GM23338 (cell line): ENCODE data around the gene MRTFA. TPM values are rescaled to one million over a fixed set of nuclear protein-coding genes. Genes with fewer than 3 reads are reported as not detected.

Experiments
- ATAC-seq: fragments of 200-7000 bp; cut with Tn5 transposase; 3 replicates; pipeline ENCODE4 v1.9.1; 2020
- DNase-seq: peaks from one replicate; pipeline ENCODE4 v3.0.0-alpha.2; 2015; ENCODE audit warnings: low spot score
- H2AFZ ChIP-seq: fragments of 200-600 bp; sonication (generic); 2 replicates; pipeline ENCODE4 v1.8.0; 2016; ENCODE audit warnings: antibody characterized with exemption, mild to moderate bottlenecking, moderate library complexity
- H3F3A ChIP-seq: fragments of 200-600 bp; sonication (generic); replicated peaks from 2 replicates; pipeline ENCODE4 v1.8.0; 2017; ENCODE audit warnings: antibody characterized with exemption, mixed run types, low read depth
- H3K27ac ChIP-seq: fragments of 200-600 bp; sonication (generic); 2 replicates; pipeline ENCODE4 v1.6.1; 2016; ENCODE audit warnings: low read depth
- H3K27me3 ChIP-seq: fragments of 200-600 bp; sonication (generic); 2 replicates; pipeline ENCODE4 v1.8.0; 2016; ENCODE audit warnings: mild to moderate bottlenecking, mixed run types, moderate library complexity; ENCODE audit not compliant: insufficient read depth
- H3K36me3 ChIP-seq: fragments of 200-600 bp; sonication (generic); 2 replicates; pipeline ENCODE4 v1.8.0; 2016; ENCODE audit warnings: mild to moderate bottlenecking; ENCODE audit not compliant: insufficient read depth
- H3K4me1 ChIP-seq: fragments of 200-600 bp; sonication (generic); 2 replicates; pipeline ENCODE4 v1.8.0; 2016; ENCODE audit warnings: mild to moderate bottlenecking, moderate library complexity; ENCODE audit not compliant: insufficient read depth
- H3K4me2 ChIP-seq: fragments of 200-600 bp; sonication (generic); 2 replicates; pipeline ENCODE4 v1.7.1; 2017; ENCODE audit warnings: mixed run types
- H3K4me3 ChIP-seq: fragments of 200-600 bp; sonication (generic); 2 replicates; pipeline ENCODE4 v1.6.1; 2016; ENCODE audit warnings: mixed run types
- H3K79me2 ChIP-seq: fragments of 200-600 bp; sonication (generic); replicated peaks from 2 replicates; pipeline ENCODE4 v1.8.0; 2017; ENCODE audit warnings: mild to moderate bottlenecking; ENCODE audit not compliant: insufficient read depth
- H3K9me2 ChIP-seq: fragments of 200-600 bp; sonication (generic); 2 replicates; pipeline ENCODE4 v1.8.0; 2017; ENCODE audit not compliant: insufficient read depth
- H4K20me1 ChIP-seq: fragments of 200-600 bp; sonication (generic); replicated peaks from 2 replicates; pipeline ENCODE4 v1.8.0; 2017; ENCODE audit warnings: mild to moderate bottlenecking; ENCODE audit not compliant: insufficient read depth
- H3K27ac Mint-ChIP-seq: 2 replicates; pipeline ENCODE4 v1.8.0; 2020; ENCODE audit warnings: inconsistent platforms, mild to moderate bottlenecking, moderate library complexity, mixed read lengths
- H3K27me3 Mint-ChIP-seq: 3 replicates; pipeline ENCODE4 v1.8.0; 2022; ENCODE audit warnings: low read depth, mild to moderate bottlenecking, moderate library complexity, mixed read lengths, inconsistent platforms; ENCODE audit not compliant: insufficient read depth, poor library complexity
- H3K36me3 Mint-ChIP-seq: 3 replicates; pipeline ENCODE4 v1.8.0; 2021; ENCODE audit warnings: low read depth, mild to moderate bottlenecking, inconsistent platforms, moderate library complexity, mixed read lengths
- H3K4me1 Mint-ChIP-seq: 3 replicates; pipeline ENCODE4 v1.8.0; 2020; ENCODE audit warnings: mild to moderate bottlenecking, inconsistent platforms, mixed read lengths
- H3K4me3 Mint-ChIP-seq: 3 replicates; pipeline ENCODE4 v1.8.0; 2021; ENCODE audit warnings: moderate library complexity, mild to moderate bottlenecking, inconsistent platforms, mixed read lengths
- H3K9me3 Mint-ChIP-seq: 3 replicates; pipeline ENCODE4 v1.8.0; 2020; ENCODE audit warnings: moderate library complexity, mild to moderate bottlenecking, inconsistent platforms, mixed read lengths
- CREB1 ChIP-seq: fragments of 250-450 bp; sonication (Bioruptor Pico); IDR thresholded peaks from 2 replicates; pipeline ENCODE4 v1.5.0; 2020; ENCODE audit warnings: low read depth, mild to moderate bottlenecking, moderate library complexity
- EZH2 ChIP-seq: fragments of 200-600 bp; sonication (generic); IDR thresholded peaks from one replicate; pipeline ENCODE4 v1.8.0; 2017; ENCODE audit warnings: antibody characterized with exemption, mild to moderate bottlenecking, low read depth; ENCODE audit not compliant: unreplicated experiment
- EZH2phosphoT487 ChIP-seq: fragments of 200-600 bp; sonication (generic); IDR thresholded peaks from one replicate; pipeline ENCODE4 v1.8.1; 2018; ENCODE audit warnings: antibody characterized with exemption; ENCODE audit not compliant: unreplicated experiment
- JUNB ChIP-seq: IDR thresholded peaks from one replicate; pipeline ENCODE4 v1.6.1; 2016; ENCODE audit warnings: antibody characterized with exemption; ENCODE audit not compliant: unreplicated experiment
- NANOG ChIP-seq: IDR thresholded peaks from 2 replicates; pipeline ENCODE4 v1.6.1; 2016; ENCODE audit warnings: antibody characterized with exemption, borderline replicate concordance
- POLR2AphosphoS5 ChIP-seq: IDR thresholded peaks from 2 replicates; pipeline ENCODE4 v1.6.1; 2016; ENCODE audit warnings: antibody characterized with exemption, low read depth
- STAT1 ChIP-seq: IDR thresholded peaks from one replicate; pipeline ENCODE4 v1.6.1; 2016; ENCODE audit warnings: antibody characterized with exemption; ENCODE audit not compliant: unreplicated experiment
- ZNF114 ChIP-seq: fragments of 250-450 bp; sonication (Bioruptor Pico); IDR thresholded peaks from 2 replicates; pipeline ENCODE4 v1.5.0; 2020; ENCODE audit warnings: mild to moderate bottlenecking, moderate library complexity
- ZNF331 ChIP-seq: fragments of 250-450 bp; sonication (Bioruptor Pico); IDR thresholded peaks from 2 replicates; pipeline ENCODE4 v1.5.0; 2020; ENCODE audit warnings: low read depth, mild to moderate bottlenecking, moderate library complexity
- polyA plus RNA-seq: library from polyadenylated mRNA; unstranded; fragments of >200 nt; fragmentation: Nextera tagmentation; extraction: Ambion mirVana; gene quantifications from 2 replicates; pipeline ENCODE4 v1.2.1, GENCODE V29; 2016
- total RNA-seq: library from RNA; depleted of rRNA; stranded (reverse); fragments of >200 nt; shearing (Covaris generic); gene quantifications from 2 replicates; pipeline ENCODE4 v1.2.3, GENCODE V29; 2014
- TF ChIP-seq, protein P1 (sequence below): IDR thresholded peaks from one replicate; pipeline ENCODE4 v1.6.1; 2018; ENCODE audit warnings: antibody characterized with exemption; ENCODE audit not compliant: unreplicated experiment
- TF ChIP-seq, protein P2 (sequence below): IDR thresholded peaks from 2 replicates; pipeline ENCODE4 v1.6.1; 2016; ENCODE audit warnings: antibody characterized with exemption
- TF ChIP-seq, protein P3 (sequence below): fragments of 250-450 bp; sonication (Bioruptor Pico); IDR thresholded peaks from 2 replicates; pipeline ENCODE4 v1.5.0; 2020; ENCODE audit warnings: mild to moderate bottlenecking, moderate library complexity
- TF ChIP-seq, protein P4 (sequence below), 2 experiments: fragments of 200-600 bp in 1 of 2; sonication (generic) in 1 of 2; conservative IDR thresholded peaks; 2 replicates each; pipeline versions ENCODE4 v1.5.1 to v1.6.1; 2016 to 2017; ENCODE audit warnings: antibody characterized with exemption in 2 of 2, low read depth in 2 of 2, mild to moderate bottlenecking in 2 of 2, moderate library complexity in 1 of 2

The MRTFA gene
- total and polyA plus RNA-seq, 2 experiments from 2014 or later = 18.1 to 92.4 TPM

DNA sequence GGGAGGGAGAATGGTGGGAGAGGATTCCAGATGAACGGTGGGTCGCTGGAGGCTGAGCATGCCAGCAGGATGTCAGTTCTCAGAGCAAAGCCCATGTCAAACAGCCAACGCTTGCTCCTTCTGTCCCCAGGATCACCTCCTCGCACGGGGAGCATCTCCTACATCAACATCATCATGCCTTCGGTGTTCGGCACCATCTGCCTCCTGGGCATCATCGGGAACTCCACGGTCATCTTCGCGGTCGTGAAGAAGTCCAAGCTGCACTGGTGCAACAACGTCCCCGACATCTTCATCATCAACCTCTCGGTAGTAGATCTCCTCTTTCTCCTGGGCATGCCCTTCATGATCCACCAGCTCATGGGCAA is 44.3 kb upstream of the MRTFA start:
- Histone ChIP-seq H3K36me3 (no peaks in the 10 kb centered on the region), H3F3A (peaks cover 22% of the 10 kb centered on the region), H4K20me1 (no peaks in the 10 kb centered on the region), H2AFZ (no peak overlapping the region), H3K79me2 (peaks cover 8% of the 10 kb centered on the region; the same call in 1 of the 2 replicates), H3K4me1 (peaks cover 32% of the 10 kb centered on the region), H3K27me3 (no peaks in the 10 kb centered on the region), H3K4me2 (no peak overlapping the region), H3K27ac (no peak overlapping the region), H3K4me3 (no peak overlapping the region), H3K9me2 (no peaks in the 10 kb centered on the region)
- Mint-ChIP-seq H3K27me3 (peaks cover 40% of the 10 kb centered on the region), H3K36me3 (peaks cover 3% of the 10 kb centered on the region), H3K27ac (no peak overlapping the region), H3K4me3 (no peak overlapping the region; the same call in 2 of the 3 replicates), H3K9me3 (no peaks in the 10 kb centered on the region), H3K4me1 (peaks cover 62% of the 10 kb centered on the region)
- TF ChIP-seq ZNF114 (CRISPR knock-in tag) = no peak
- TF ChIP-seq JUNB = no peak
- TF ChIP-seq POLR2AphosphoS5 = no peak
- TF ChIP-seq NANOG = no peak
- TF ChIP-seq EZH2 = no peak
- no peak for TF ChIP-seq EZH2phosphoT487
- TF ChIP-seq, protein P1, sequence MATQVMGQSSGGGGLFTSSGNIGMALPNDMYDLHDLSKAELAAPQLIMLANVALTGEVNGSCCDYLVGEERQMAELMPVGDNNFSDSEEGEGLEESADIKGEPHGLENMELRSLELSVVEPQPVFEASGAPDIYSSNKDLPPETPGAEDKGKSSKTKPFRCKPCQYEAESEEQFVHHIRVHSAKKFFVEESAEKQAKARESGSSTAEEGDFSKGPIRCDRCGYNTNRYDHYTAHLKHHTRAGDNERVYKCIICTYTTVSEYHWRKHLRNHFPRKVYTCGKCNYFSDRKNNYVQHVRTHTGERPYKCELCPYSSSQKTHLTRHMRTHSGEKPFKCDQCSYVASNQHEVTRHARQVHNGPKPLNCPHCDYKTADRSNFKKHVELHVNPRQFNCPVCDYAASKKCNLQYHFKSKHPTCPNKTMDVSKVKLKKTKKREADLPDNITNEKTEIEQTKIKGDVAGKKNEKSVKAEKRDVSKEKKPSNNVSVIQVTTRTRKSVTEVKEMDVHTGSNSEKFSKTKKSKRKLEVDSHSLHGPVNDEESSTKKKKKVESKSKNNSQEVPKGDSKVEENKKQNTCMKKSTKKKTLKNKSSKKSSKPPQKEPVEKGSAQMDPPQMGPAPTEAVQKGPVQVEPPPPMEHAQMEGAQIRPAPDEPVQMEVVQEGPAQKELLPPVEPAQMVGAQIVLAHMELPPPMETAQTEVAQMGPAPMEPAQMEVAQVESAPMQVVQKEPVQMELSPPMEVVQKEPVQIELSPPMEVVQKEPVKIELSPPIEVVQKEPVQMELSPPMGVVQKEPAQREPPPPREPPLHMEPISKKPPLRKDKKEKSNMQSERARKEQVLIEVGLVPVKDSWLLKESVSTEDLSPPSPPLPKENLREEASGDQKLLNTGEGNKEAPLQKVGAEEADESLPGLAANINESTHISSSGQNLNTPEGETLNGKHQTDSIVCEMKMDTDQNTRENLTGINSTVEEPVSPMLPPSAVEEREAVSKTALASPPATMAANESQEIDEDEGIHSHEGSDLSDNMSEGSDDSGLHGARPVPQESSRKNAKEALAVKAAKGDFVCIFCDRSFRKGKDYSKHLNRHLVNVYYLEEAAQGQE = no peak
- no peak for TF ChIP-seq ZNF331
- TF ChIP-seq, protein P2, sequence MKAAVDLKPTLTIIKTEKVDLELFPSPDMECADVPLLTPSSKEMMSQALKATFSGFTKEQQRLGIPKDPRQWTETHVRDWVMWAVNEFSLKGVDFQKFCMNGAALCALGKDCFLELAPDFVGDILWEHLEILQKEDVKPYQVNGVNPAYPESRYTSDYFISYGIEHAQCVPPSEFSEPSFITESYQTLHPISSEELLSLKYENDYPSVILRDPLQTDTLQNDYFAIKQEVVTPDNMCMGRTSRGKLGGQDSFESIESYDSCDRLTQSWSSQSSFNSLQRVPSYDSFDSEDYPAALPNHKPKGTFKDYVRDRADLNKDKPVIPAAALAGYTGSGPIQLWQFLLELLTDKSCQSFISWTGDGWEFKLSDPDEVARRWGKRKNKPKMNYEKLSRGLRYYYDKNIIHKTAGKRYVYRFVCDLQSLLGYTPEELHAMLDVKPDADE = no peak
- no peak for TF ChIP-seq STAT1
- TF ChIP-seq, protein P3, sequence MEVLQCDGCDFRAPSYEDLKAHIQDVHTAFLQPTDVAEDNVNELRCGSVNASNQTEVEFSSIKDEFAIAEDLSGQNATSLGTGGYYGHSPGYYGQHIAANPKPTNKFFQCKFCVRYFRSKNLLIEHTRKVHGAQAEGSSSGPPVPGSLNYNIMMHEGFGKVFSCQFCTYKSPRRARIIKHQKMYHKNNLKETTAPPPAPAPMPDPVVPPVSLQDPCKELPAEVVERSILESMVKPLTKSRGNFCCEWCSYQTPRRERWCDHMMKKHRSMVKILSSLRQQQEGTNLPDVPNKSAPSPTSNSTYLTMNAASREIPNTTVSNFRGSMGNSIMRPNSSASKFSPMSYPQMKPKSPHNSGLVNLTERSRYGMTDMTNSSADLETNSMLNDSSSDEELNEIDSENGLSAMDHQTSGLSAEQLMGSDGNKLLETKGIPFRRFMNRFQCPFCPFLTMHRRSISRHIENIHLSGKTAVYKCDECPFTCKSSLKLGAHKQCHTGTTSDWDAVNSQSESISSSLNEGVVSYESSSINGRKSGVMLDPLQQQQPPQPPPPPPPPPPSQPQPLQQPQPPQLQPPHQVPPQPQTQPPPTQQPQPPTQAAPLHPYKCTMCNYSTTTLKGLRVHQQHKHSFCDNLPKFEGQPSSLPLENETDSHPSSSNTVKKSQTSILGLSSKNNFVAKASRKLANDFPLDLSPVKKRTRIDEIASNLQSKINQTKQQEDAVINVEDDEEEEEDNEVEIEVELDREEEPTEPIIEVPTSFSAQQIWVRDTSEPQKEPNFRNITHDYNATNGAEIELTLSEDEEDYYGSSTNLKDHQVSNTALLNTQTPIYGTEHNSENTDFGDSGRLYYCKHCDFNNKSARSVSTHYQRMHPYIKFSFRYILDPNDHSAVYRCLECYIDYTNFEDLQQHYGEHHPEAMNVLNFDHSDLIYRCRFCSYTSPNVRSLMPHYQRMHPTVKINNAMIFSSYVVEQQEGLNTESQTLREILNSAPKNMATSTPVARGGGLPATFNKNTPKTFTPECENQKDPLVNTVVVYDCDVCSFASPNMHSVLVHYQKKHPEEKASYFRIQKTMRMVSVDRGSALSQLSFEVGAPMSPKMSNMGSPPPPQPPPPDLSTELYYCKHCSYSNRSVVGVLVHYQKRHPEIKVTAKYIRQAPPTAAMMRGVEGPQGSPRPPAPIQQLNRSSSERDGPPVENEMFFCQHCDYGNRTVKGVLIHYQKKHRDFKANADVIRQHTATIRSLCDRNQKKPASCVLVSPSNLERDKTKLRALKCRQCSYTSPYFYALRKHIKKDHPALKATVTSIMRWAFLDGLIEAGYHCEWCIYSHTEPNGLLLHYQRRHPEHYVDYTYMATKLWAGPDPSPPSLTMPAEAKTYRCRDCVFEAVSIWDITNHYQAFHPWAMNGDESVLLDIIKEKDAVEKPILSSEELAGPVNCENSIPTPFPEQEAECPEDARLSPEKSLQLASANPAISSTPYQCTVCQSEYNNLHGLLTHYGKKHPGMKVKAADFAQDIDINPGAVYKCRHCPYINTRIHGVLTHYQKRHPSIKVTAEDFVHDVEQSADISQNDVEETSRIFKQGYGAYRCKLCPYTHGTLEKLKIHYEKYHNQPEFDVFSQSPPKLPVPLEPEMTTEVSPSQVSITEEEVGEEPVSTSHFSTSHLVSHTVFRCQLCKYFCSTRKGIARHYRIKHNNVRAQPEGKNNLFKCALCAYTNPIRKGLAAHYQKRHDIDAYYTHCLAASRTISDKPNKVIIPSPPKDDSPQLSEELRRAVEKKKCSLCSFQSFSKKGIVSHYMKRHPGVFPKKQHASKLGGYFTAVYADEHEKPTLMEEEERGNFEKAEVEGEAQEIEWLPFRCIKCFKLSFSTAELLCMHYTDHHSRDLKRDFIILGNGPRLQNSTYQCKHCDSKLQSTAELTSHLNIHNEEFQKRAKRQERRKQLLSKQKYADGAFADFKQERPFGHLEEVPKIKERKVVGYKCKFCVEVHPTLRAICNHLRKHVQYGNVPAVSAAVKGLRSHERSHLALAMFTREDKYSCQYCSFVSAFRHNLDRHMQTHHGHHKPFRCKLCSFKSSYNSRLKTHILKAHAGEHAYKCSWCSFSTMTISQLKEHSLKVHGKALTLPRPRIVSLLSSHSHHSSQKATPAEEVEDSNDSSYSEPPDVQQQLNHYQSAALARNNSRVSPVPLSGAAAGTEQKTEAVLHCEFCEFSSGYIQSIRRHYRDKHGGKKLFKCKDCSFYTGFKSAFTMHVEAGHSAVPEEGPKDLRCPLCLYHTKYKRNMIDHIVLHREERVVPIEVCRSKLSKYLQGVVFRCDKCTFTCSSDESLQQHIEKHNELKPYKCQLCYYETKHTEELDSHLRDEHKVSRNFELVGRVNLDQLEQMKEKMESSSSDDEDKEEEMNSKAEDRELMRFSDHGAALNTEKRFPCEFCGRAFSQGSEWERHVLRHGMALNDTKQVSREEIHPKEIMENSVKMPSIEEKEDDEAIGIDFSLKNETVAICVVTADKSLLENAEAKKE (CRISPR knock-in tag) = no peak
- TF ChIP-seq, protein P4, sequence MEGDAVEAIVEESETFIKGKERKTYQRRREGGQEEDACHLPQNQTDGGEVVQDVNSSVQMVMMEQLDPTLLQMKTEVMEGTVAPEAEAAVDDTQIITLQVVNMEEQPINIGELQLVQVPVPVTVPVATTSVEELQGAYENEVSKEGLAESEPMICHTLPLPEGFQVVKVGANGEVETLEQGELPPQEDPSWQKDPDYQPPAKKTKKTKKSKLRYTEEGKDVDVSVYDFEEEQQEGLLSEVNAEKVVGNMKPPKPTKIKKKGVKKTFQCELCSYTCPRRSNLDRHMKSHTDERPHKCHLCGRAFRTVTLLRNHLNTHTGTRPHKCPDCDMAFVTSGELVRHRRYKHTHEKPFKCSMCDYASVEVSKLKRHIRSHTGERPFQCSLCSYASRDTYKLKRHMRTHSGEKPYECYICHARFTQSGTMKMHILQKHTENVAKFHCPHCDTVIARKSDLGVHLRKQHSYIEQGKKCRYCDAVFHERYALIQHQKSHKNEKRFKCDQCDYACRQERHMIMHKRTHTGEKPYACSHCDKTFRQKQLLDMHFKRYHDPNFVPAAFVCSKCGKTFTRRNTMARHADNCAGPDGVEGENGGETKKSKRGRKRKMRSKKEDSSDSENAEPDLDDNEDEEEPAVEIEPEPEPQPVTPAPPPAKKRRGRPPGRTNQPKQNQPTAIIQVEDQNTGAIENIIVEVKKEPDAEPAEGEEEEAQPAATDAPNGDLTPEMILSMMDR (conservative IDR thresholded peaks at IDR 0.05; ENCODE audit: low read depth in 2 of 2) = no peak
- TF ChIP-seq CREB1 (CRISPR knock-in tag) = no peak
- no peak for ATAC-seq
- DNase-seq = no peak
